GM23338 (cell line): ENCODE results near the gene JPH3. TPM values are rescaled to one million over a fixed set of nuclear protein-coding genes. Genes with fewer than 3 reads are reported as not detected.

Source experiments
- ATAC-seq: fragments of 200-7000 bp; cut with Tn5 transposase; 3 replicates; pipeline ENCODE4 v1.9.1; 2020
- DNase-seq: peaks from one replicate; pipeline ENCODE4 v3.0.0-alpha.2; 2015; ENCODE audit warnings: low spot score
- H2AFZ ChIP-seq: fragments of 200-600 bp; sonication (generic); 2 replicates; pipeline ENCODE4 v1.8.0; 2016; ENCODE audit warnings: antibody characterized with exemption, mild to moderate bottlenecking, moderate library complexity
- H3F3A ChIP-seq: fragments of 200-600 bp; sonication (generic); replicated peaks from 2 replicates; pipeline ENCODE4 v1.8.0; 2017; ENCODE audit warnings: antibody characterized with exemption, mixed run types, low read depth
- H3K27ac ChIP-seq: fragments of 200-600 bp; sonication (generic); 2 replicates; pipeline ENCODE4 v1.6.1; 2016; ENCODE audit warnings: low read depth
- H3K27me3 ChIP-seq: fragments of 200-600 bp; sonication (generic); 2 replicates; pipeline ENCODE4 v1.8.0; 2016; ENCODE audit warnings: mild to moderate bottlenecking, mixed run types, moderate library complexity; ENCODE audit not compliant: insufficient read depth
- H3K36me3 ChIP-seq: fragments of 200-600 bp; sonication (generic); 2 replicates; pipeline ENCODE4 v1.8.0; 2016; ENCODE audit warnings: mild to moderate bottlenecking; ENCODE audit not compliant: insufficient read depth
- H3K4me1 ChIP-seq: fragments of 200-600 bp; sonication (generic); 2 replicates; pipeline ENCODE4 v1.8.0; 2016; ENCODE audit warnings: mild to moderate bottlenecking, moderate library complexity; ENCODE audit not compliant: insufficient read depth
- H3K4me2 ChIP-seq: fragments of 200-600 bp; sonication (generic); 2 replicates; pipeline ENCODE4 v1.7.1; 2017; ENCODE audit warnings: mixed run types
- H3K4me3 ChIP-seq: fragments of 200-600 bp; sonication (generic); 2 replicates; pipeline ENCODE4 v1.6.1; 2016; ENCODE audit warnings: mixed run types
- H3K79me2 ChIP-seq: fragments of 200-600 bp; sonication (generic); replicated peaks from 2 replicates; pipeline ENCODE4 v1.8.0; 2017; ENCODE audit warnings: mild to moderate bottlenecking; ENCODE audit not compliant: insufficient read depth
- H3K9me2 ChIP-seq: fragments of 200-600 bp; sonication (generic); 2 replicates; pipeline ENCODE4 v1.8.0; 2017; ENCODE audit not compliant: insufficient read depth
- H4K20me1 ChIP-seq: fragments of 200-600 bp; sonication (generic); replicated peaks from 2 replicates; pipeline ENCODE4 v1.8.0; 2017; ENCODE audit warnings: mild to moderate bottlenecking; ENCODE audit not compliant: insufficient read depth
- H3K27ac Mint-ChIP-seq: 2 replicates; pipeline ENCODE4 v1.8.0; 2020; ENCODE audit warnings: inconsistent platforms, mild to moderate bottlenecking, moderate library complexity, mixed read lengths
- H3K27me3 Mint-ChIP-seq: 3 replicates; pipeline ENCODE4 v1.8.0; 2022; ENCODE audit warnings: low read depth, mild to moderate bottlenecking, moderate library complexity, mixed read lengths, inconsistent platforms; ENCODE audit not compliant: insufficient read depth, poor library complexity
- H3K36me3 Mint-ChIP-seq: 3 replicates; pipeline ENCODE4 v1.8.0; 2021; ENCODE audit warnings: low read depth, mild to moderate bottlenecking, inconsistent platforms, moderate library complexity, mixed read lengths
- H3K4me1 Mint-ChIP-seq: 3 replicates; pipeline ENCODE4 v1.8.0; 2020; ENCODE audit warnings: mild to moderate bottlenecking, inconsistent platforms, mixed read lengths
- H3K4me3 Mint-ChIP-seq: 3 replicates; pipeline ENCODE4 v1.8.0; 2021; ENCODE audit warnings: moderate library complexity, mild to moderate bottlenecking, inconsistent platforms, mixed read lengths
- H3K9me3 Mint-ChIP-seq: 3 replicates; pipeline ENCODE4 v1.8.0; 2020; ENCODE audit warnings: moderate library complexity, mild to moderate bottlenecking, inconsistent platforms, mixed read lengths
- CREB1 ChIP-seq: fragments of 250-450 bp; sonication (Bioruptor Pico); IDR thresholded peaks from 2 replicates; pipeline ENCODE4 v1.5.0; 2020; ENCODE audit warnings: low read depth, mild to moderate bottlenecking, moderate library complexity
- CTCF ChIP-seq, 2 experiments: fragments of 200-600 bp in 1 of 2; sonication (generic) in 1 of 2; conservative IDR thresholded peaks; 2 replicates each; pipeline versions ENCODE4 v1.5.1 to v1.6.1; 2016 to 2017; ENCODE audit warnings: antibody characterized with exemption in 2 of 2, low read depth in 2 of 2, mild to moderate bottlenecking in 2 of 2, moderate library complexity in 1 of 2
- ETS1 ChIP-seq: IDR thresholded peaks from 2 replicates; pipeline ENCODE4 v1.6.1; 2016; ENCODE audit warnings: antibody characterized with exemption
- EZH2 ChIP-seq: fragments of 200-600 bp; sonication (generic); IDR thresholded peaks from one replicate; pipeline ENCODE4 v1.8.0; 2017; ENCODE audit warnings: antibody characterized with exemption, mild to moderate bottlenecking, low read depth; ENCODE audit not compliant: unreplicated experiment
- EZH2phosphoT487 ChIP-seq: fragments of 200-600 bp; sonication (generic); IDR thresholded peaks from one replicate; pipeline ENCODE4 v1.8.1; 2018; ENCODE audit warnings: antibody characterized with exemption; ENCODE audit not compliant: unreplicated experiment
- NANOG ChIP-seq: IDR thresholded peaks from 2 replicates; pipeline ENCODE4 v1.6.1; 2016; ENCODE audit warnings: antibody characterized with exemption, borderline replicate concordance
- REST ChIP-seq: IDR thresholded peaks from one replicate; pipeline ENCODE4 v1.6.1; 2018; ENCODE audit warnings: antibody characterized with exemption; ENCODE audit not compliant: unreplicated experiment
- STAT1 ChIP-seq: IDR thresholded peaks from one replicate; pipeline ENCODE4 v1.6.1; 2016; ENCODE audit warnings: antibody characterized with exemption; ENCODE audit not compliant: unreplicated experiment
- ZNF331 ChIP-seq: fragments of 250-450 bp; sonication (Bioruptor Pico); IDR thresholded peaks from 2 replicates; pipeline ENCODE4 v1.5.0; 2020; ENCODE audit warnings: low read depth, mild to moderate bottlenecking, moderate library complexity
- polyA plus RNA-seq: library from polyadenylated mRNA; unstranded; fragments of >200 nt; fragmentation: Nextera tagmentation; extraction: Ambion mirVana; gene quantifications from 2 replicates; pipeline ENCODE4 v1.2.1, GENCODE V29; 2016
- total RNA-seq: library from RNA; depleted of rRNA; stranded (reverse); fragments of >200 nt; shearing (Covaris generic); gene quantifications from 2 replicates; pipeline ENCODE4 v1.2.3, GENCODE V29; 2014

The JPH3 gene
- total and polyA plus RNA-seq, 2 experiments from 2014 or later: 8.4 to 38.3 TPM

- no peak for ATAC-seq
- Mint-ChIP-seq H3K4me3 (no peak overlapping the region), H3K27ac (no peak overlapping the region), H3K36me3 (peaks cover 58% of the 10 kb centered on the region), H3K9me3 (no peaks in the 10 kb centered on the region; the same call in 2 of the 3 replicates), H3K27me3 (peaks cover 13% of the 10 kb centered on the region), H3K4me1 (peaks cover 7% of the 10 kb centered on the region)
- Histone ChIP-seq H3K4me1 (no peaks in the 10 kb centered on the region), H4K20me1 (no peaks in the 10 kb centered on the region; the same call in none of the 2 replicates), H3K4me2 (no peak overlapping the region), H3K4me3 (no peak overlapping the region), H3K79me2 (peaks cover 6% of the 10 kb centered on the region), H3K27ac (no peak overlapping the region), H3K9me2 (no peaks in the 10 kb centered on the region), H3F3A (peaks cover 7% of the 10 kb centered on the region; the same call in 1 of the 2 replicates), H2AFZ (no peak overlapping the region), H3K36me3 (no peaks in the 10 kb centered on the region; the same call in 1 of the 2 replicates), H3K27me3 (no peaks in the 10 kb centered on the region)
- no peak for DNase-seq
- TF ChIP-seq EZH2 (no peak), NANOG (no peak), ETS1 (no peak), ZNF331 (no peak), REST (no peak), EZH2phosphoT487 (no peak), CTCF (conservative IDR thresholded peaks at IDR 0.05; ENCODE audit: low read depth in 2 of 2) (no peak), CREB1 (CRISPR knock-in tag) (no peak), STAT1 (no peak)
Observed at GRCh38 chr16:87700406-87701077, 98.2 kb downstream of the JPH3 start.
